Kidney (tissue), 14 donors: ENCODE data around the gene ARHGAP22. TPM values are rescaled to one million over a fixed set of nuclear protein-coding genes. Genes with fewer than 3 reads are reported as not detected.

Experiments used
- DNase-seq, 5 donors: peaks; one replicate each; pipeline ENCODE4 v3.0.0-alpha.2; 2013 to 2020
- FAIRE-seq: peaks from 2 replicates; lab custom pipeline; 2012; peaks lifted over from hg19 to GRCh38; lab: Jason Lieb, UNC
- H3K27ac ChIP-seq, 2 donors: one replicate each; pipeline ENCODE4 v1.7.0; 2013; ENCODE audit warnings: low read depth in 2 of 2, low read length in 2 of 2, inconsistent platforms in 1 of 2
- H3K27me3 ChIP-seq: one replicate; pipeline ENCODE4 v1.7.1; 2013; ENCODE audit warnings: low read length, inconsistent platforms; ENCODE audit not compliant: control insufficient read depth, insufficient read depth
- H3K36me3 ChIP-seq, 3 donors: one replicate each; pipeline versions ENCODE4 v1.7.0 to v1.7.1; 2013; ENCODE audit warnings: low read length in 3 of 3, control low read depth in 1 of 3, inconsistent platforms in 1 of 3; ENCODE audit not compliant: insufficient read depth in 3 of 3, control insufficient read depth in 2 of 3
- H3K4me1 ChIP-seq, 3 donors: one replicate each; pipeline versions ENCODE4 v1.7.0 to v1.7.1; 2013; ENCODE audit warnings: low read length in 3 of 3, inconsistent platforms in 1 of 3, low read depth in 1 of 3; ENCODE audit not compliant: control insufficient read depth in 2 of 3, insufficient read depth in 2 of 3
- H3K4me3 ChIP-seq, 3 donors: one replicate each; pipeline versions ENCODE4 v1.7.0 to v1.8.1; 2013; ENCODE audit warnings: low read length in 3 of 3, control low read depth in 1 of 3, inconsistent platforms in 1 of 3
- H3K9ac ChIP-seq, 3 donors: one replicate each; pipeline versions ENCODE4 v1.7.0 to v1.7.1; 2013; ENCODE audit warnings: low read length in 3 of 3, control low read depth in 1 of 3, inconsistent platforms in 1 of 3
- H3K9me3 ChIP-seq, 3 donors: one replicate each; pipeline versions ENCODE4 v1.7.0 to v1.7.1; 2013; ENCODE audit warnings: low read length in 3 of 3, control low read depth in 1 of 3, inconsistent platforms in 1 of 3; ENCODE audit not compliant: control insufficient read depth in 2 of 3, insufficient read depth in 1 of 3
- intact Hi-C: fragments of 100-400 bp; cut with DNase I; formaldehyde crosslinking; loops from one replicate; pipeline ENCODE4 v1.11.1; 2022
- polyA plus RNA-seq: library from polyadenylated mRNA; stranded (reverse); fragments of 350-450 nt; fragmentation: Illumina TruSeq; extraction: RNeasy Lipid Tissue Mini Kit (QIAGEN cat#74804); gene quantifications from one replicate; pipeline ENCODE4 v1.2.3, GENCODE V29; 2014; ENCODE audit warnings: low read depth, low replicate concordance; ENCODE audit not compliant: insufficient read depth
- total RNA-seq: library from RNA; stranded (reverse); fragmentation: NEBNext Ultra II Directional; extraction: Animal tissue kit (Norgen Biotek cat#: 25700); gene quantifications from one replicate; pipeline ENCODE4 v1.2.1, GENCODE V29; 2021
- TF ChIP-seq, protein P1 (sequence below): IDR thresholded peaks from 3 replicates; pipeline ENCODE4 v1.5.1; 2012; ENCODE audit warnings: mild to moderate bottlenecking, moderate library complexity, borderline replicate concordance; ENCODE audit not compliant: insufficient read depth; ENCODE audit errors: extremely low read depth
- donor health status: control.
- donor health status: control.
- donor health status: control.
- donor health status: control.
- donor health status: control.
- donor health status: DM: yes; HTN: yes; CAD: no.
- donor health status: Normal renal cell carcinoma (clear cell type).

The ARHGAP22 gene
- total and polyA plus RNA-seq, 2 donors from 2014 or later: 0.62 to 6.6 TPM

DNA sequence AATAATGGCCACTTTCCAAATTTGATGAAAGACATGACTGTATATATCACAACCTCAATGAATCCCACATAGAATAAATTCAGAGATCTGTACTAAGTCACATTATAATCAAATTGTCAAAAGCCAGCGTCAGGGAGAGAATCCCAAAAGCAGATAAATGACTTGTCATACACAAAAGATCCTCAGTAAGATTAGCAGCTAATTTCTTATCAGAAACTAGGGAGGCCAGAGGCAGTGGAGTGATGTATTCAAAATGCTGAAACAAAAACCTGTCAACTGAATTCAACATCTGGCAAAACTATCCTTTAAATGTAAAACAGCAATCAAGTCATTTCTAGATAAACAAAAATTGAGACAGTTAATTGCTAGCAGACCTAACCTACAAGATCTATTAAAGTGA lies 11.6 kb upstream of the ARHGAP22 start:
- H3K4me3 ChIP-seq: no peak overlapping the region
- no peak overlapping the region for H3K9ac ChIP-seq
- H3K4me1 ChIP-seq: no peaks in the 10 kb centered on the region
- no peak for FAIRE-seq
- H3K27me3 ChIP-seq: no peaks in the 10 kb centered on the region
- DNase-seq: no peak
- H3K27ac ChIP-seq: no peak overlapping the region
- H3K36me3 ChIP-seq: no peaks in the 10 kb centered on the region
- intact Hi-C loops: no loop called here
- TF ChIP-seq, protein P1, sequence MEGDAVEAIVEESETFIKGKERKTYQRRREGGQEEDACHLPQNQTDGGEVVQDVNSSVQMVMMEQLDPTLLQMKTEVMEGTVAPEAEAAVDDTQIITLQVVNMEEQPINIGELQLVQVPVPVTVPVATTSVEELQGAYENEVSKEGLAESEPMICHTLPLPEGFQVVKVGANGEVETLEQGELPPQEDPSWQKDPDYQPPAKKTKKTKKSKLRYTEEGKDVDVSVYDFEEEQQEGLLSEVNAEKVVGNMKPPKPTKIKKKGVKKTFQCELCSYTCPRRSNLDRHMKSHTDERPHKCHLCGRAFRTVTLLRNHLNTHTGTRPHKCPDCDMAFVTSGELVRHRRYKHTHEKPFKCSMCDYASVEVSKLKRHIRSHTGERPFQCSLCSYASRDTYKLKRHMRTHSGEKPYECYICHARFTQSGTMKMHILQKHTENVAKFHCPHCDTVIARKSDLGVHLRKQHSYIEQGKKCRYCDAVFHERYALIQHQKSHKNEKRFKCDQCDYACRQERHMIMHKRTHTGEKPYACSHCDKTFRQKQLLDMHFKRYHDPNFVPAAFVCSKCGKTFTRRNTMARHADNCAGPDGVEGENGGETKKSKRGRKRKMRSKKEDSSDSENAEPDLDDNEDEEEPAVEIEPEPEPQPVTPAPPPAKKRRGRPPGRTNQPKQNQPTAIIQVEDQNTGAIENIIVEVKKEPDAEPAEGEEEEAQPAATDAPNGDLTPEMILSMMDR: no peak
- no peaks in the 10 kb centered on the region for H3K9me3 ChIP-seq

DNA sequence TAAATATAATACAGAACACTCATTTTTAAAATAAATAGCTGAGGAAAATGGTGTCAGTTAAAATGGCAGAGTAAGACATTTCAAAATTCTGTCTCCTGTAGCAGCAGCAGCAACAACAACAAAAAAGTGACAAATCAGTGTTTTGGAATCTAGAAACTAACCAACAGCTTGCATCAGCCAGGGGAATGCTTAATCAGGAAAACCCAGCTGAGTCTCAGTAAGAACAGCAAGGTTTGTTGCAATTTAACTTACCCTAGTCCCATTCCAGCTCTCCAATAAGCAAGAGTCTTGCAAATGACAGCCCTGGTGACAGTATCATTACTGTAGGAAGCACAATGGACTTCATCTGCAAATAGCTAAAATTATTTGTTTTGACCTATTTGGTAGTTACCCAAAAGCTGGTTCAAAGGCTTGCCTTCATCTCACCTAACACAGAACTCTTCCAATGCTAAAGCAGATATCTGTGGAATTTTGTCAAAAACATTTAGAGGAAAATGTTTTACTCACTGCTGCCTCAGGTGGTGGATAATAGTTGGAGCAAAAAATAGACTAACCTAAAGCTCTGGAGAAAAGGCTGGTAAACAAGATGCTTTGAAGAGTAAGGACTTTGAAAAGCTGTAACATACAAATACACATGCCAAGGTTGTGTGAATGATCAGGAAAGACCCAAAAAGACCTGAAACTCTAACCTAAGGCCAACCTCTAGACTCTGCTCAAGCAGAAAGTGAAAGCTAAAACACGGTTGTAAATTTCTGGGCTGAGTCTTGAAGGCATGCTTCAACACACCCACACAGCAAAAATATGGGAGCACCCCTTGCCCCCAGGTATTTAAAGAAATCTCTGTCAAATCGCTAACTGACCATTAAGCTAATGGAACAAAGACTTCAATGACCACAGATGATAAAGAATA lies 9.9 kb upstream of the ARHGAP22 start:
- intact Hi-C loops: no loop called here
- no peak overlapping the region for H3K27ac ChIP-seq
- H3K9me3 ChIP-seq: no peaks in the 10 kb centered on the region
- H3K4me3 ChIP-seq: no peak overlapping the region
- no peak for FAIRE-seq
- H3K4me1 ChIP-seq: no peaks in the 10 kb centered on the region
- H3K27me3 ChIP-seq: no peaks in the 10 kb centered on the region
- no peak overlapping the region for H3K9ac ChIP-seq
- DNase-seq: no peak
- H3K36me3 ChIP-seq: no peaks in the 10 kb centered on the region
- TF ChIP-seq, protein P1: no peak

DNA sequence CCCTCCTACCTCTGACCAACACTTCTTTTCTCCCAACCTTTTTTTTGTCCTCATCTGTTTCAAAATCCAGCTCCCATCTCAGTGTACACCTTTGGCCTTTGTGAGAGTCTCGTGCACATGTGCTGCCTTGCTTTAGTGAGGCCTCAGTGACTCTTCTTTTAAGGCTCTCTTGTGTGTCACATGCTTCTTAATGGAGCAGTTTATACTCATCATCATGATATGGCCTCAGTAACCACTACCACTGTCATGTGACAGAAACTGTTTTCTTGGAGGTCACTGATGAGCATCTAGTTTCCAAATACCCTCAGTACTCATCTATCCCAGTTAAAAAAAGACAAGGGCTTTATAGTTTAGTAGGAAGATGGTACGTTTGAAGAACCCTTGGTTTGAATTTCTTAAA lies 8.1 kb upstream of the ARHGAP22 start:
- Histone ChIP-seq H3K4me1 (no peaks in the 10 kb centered on the region), H3K27me3 (no peaks in the 10 kb centered on the region), H3K27ac (no peak overlapping the region), H3K9ac (no peak overlapping the region), H3K4me3 (no peak overlapping the region), H3K9me3 (no peaks in the 10 kb centered on the region), H3K36me3 (no peaks in the 10 kb centered on the region)
- TF ChIP-seq, protein P1: no peak
- no peak for DNase-seq
- FAIRE-seq: no peak
- intact Hi-C loops: no loop called here
